Measurements from ENCODE around the gene LSM4. TPM values are rescaled to one million over a fixed set of nuclear protein-coding genes. Genes with fewer than 3 reads are reported as not detected.

The LSM4 gene
- total RNA-seq, 1 experiment from 2014 or later, result 713 TPM

DNA sequence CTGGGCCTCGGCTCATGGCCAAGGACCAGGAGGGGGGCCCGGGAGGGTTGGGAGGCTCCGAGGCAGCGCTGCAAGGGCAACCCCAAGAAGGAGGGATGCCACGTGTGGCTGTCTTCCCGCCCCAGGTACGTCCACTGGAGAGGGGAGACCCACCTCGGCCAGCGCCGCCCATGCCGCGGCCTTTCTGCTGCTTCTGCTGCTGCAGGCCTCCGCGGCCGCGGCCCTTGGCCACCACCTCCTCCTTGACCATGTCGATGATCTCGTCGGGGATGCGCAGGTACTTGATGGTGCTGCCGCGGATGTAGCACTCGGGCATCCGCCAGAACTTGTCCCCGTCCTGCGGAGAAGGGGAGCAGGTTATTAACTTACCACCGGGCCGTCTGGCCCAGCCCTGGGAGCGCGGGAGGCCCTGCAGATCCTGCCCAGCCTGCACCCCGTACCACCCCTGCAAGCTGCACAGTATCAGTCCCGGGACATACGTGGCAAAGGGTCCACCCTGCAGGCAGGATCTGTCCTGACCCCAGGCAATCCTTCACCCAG is 13.3 kb downstream of the LSM4 start:
- Histone ChIP-seq H3K9me3 (ENCODE audit: low read length) (no peaks in the 10 kb centered on the region), H2AFZ (ENCODE audit: low read length) (no peak overlapping the region), H3K4me1 (ENCODE audit: insufficient read depth, low read length) (0 out of 2 replicates have a peak, but pooled peaks cover 5% of the 10 kb centered on the region), H3K4me2 (ENCODE audit: low read length) (no peak overlapping the region), H3K79me2 (ENCODE audit: low read length) (no peaks in the 10 kb centered on the region), H3K27me3 (ENCODE audit: low read length) (no peaks in the 10 kb centered on the region), H4K20me1 (ENCODE audit: low read length) (no peaks in the 10 kb centered on the region), H3K36me3 (ENCODE audit: low read depth, low read length) (peaks cover 3% of the 10 kb centered on the region), H3K9me2 (replicated peaks; ENCODE audit: low read length) (no peaks in the 10 kb centered on the region), H3K27ac (ENCODE audit: low read length) (no peak overlapping the region), H3K9ac (ENCODE audit: low read length) (no peak overlapping the region), H3F3A (ENCODE audit: low read length, unreplicated experiment) (no peaks in the 10 kb centered on the region), H3K4me3 (ENCODE audit: low read length) (no peak overlapping the region)
- ChIA-PET POLR2A (ENCODE audit: unreplicated experiment) (no interaction called here), CTCF (interaction anchor here (0.6 kb wide), 1 partner anchor 14 kb away, joined by 4 read pairs; the partner anchor contains the start of gene LSM4)
- DNase-seq, result no peak
- ATAC-seq, result no peak
- BruUV-seq (replicated peaks), result no TSS peak
- intact Hi-C loops (cut with micrococcal nuclease), result no loop called here
- TF ChIP-seq EZH2phosphoT487 (IDR thresholded peaks at IDR 0.05; ENCODE audit: borderline replicate concordance, low read length), result no peak
- TF ChIP-seq, protein P1, sequence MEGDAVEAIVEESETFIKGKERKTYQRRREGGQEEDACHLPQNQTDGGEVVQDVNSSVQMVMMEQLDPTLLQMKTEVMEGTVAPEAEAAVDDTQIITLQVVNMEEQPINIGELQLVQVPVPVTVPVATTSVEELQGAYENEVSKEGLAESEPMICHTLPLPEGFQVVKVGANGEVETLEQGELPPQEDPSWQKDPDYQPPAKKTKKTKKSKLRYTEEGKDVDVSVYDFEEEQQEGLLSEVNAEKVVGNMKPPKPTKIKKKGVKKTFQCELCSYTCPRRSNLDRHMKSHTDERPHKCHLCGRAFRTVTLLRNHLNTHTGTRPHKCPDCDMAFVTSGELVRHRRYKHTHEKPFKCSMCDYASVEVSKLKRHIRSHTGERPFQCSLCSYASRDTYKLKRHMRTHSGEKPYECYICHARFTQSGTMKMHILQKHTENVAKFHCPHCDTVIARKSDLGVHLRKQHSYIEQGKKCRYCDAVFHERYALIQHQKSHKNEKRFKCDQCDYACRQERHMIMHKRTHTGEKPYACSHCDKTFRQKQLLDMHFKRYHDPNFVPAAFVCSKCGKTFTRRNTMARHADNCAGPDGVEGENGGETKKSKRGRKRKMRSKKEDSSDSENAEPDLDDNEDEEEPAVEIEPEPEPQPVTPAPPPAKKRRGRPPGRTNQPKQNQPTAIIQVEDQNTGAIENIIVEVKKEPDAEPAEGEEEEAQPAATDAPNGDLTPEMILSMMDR (conservative IDR thresholded peaks at IDR 0.05; ENCODE audit: low read depth, low read length), result no peak
- TF ChIP-seq EZH2 (IDR thresholded peaks at IDR 0.05; ENCODE audit: low read length, unreplicated experiment), result no peak

DNA sequence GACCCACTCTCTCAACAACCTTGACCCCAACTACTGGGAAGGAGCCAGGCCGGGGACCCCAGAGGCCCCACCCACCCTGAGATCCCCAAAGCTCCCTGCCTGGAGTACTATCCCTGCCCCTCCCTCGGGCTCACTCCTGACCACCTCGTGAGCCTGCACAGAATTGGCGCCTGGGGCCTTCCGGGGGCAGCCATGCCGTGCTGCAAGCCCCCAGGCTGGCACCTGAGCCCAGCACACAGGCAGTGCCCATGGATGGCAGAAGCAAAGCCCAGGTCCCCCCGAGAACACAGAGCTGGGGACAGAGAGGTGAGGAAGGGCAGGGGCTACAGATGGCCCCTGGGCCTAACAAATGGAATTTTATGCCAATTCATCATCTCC is 13.9 kb downstream of the LSM4 start:
- peaks cover 3% of the 10 kb centered on the region for H3K36me3 ChIP-seq (ENCODE audit: low read depth, low read length)
- TF ChIP-seq, protein P1 (conservative IDR thresholded peaks at IDR 0.05; ENCODE audit: low read depth, low read length), result no peak
- TF ChIP-seq EZH2 (IDR thresholded peaks at IDR 0.05; ENCODE audit: low read length, unreplicated experiment) (no peak), EZH2phosphoT487 (IDR thresholded peaks at IDR 0.05; ENCODE audit: borderline replicate concordance, low read length) (no peak)
- H3K27ac ChIP-seq (ENCODE audit: low read length), result no peak overlapping the region
- BruUV-seq (replicated peaks), result no TSS peak
- DNase-seq (no peak), ATAC-seq (no peak)
- H3K9me2 ChIP-seq (replicated peaks; ENCODE audit: low read length), result no peaks in the 10 kb centered on the region
- no peak overlapping the region for H3K4me3 ChIP-seq (ENCODE audit: low read length)
- ChIA-PET POLR2A (ENCODE audit: unreplicated experiment) (no interaction called here), CTCF (no interaction called here)
- no peak overlapping the region for H3K9ac ChIP-seq (ENCODE audit: low read length)
- H3K4me1 ChIP-seq (ENCODE audit: insufficient read depth, low read length), result 0 out of 2 replicates have a peak, but pooled peaks cover 11% of the 10 kb centered on the region
- H3K4me2 ChIP-seq (ENCODE audit: low read length), result no peak overlapping the region
- H2AFZ ChIP-seq (ENCODE audit: low read length), result no peak overlapping the region
- no peaks in the 10 kb centered on the region for H3K9me3 ChIP-seq (ENCODE audit: low read length)
- no peaks in the 10 kb centered on the region for H3F3A ChIP-seq (ENCODE audit: low read length, unreplicated experiment)
- H3K79me2 ChIP-seq (ENCODE audit: low read length), result no peaks in the 10 kb centered on the region
- no peaks in the 10 kb centered on the region for H4K20me1 ChIP-seq (ENCODE audit: low read length)
- H3K27me3 ChIP-seq (ENCODE audit: low read length), result no peaks in the 10 kb centered on the region
- intact Hi-C loops (cut with micrococcal nuclease), result no loop called here

DNA sequence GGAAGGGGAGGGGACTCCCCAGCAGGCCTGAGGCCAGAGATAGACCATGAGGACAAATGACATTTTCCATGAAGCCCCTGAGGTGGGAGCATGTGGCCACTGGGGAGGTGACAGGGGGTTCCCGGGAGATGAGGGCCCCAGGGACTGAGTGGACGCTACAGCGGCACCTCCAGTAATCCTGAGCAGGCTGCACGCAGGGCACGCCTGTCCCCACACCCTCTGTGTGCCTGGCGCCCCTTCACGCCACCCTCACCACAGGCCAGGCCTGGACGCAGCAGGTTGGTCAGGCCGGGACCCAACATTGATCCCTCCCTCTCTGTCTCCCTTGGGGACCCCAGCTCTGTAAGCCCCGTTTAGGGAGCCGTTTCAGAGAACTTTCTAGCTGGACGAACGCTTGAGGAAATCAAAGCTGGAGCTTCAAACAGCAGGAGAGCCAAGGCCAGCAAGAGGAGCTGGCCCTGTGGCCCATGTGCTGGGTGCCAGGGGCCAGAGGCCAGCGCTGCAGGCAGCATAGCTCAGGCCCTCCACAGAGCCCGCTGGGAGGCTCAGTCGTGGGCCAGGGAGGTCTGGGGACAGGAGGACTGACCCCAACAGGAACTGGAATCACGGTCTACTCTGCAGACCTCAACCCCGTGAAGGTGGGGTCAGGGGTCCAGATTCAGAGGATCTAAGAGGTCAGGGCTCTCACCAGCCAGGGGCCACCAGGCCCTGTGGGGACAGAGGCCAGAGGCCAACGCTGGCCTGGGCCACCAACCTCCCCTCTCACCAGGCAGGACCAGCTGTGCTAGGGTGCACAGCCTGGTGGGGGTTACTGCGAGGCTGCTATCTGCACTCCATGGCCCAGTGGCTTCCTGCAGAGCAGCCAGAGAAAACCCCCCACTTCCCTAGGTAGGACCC is 14.6 kb downstream of the LSM4 start:
- CTCF ChIA-PET, result no interaction called here
- H3K27ac ChIP-seq (ENCODE audit: low read length), result no peak overlapping the region
- H3K4me1 ChIP-seq (ENCODE audit: insufficient read depth, low read length), result 0 out of 2 replicates have a peak, but pooled peaks cover 11% of the 10 kb centered on the region

More for the DNA sequence above, 14.6 kb downstream of the LSM4 start:
- ATAC-seq (no peak), DNase-seq (no peak)
- Histone ChIP-seq H3K9ac (ENCODE audit: low read length) (no peak overlapping the region), H2AFZ (ENCODE audit: low read length) (no peak overlapping the region), H3K4me2 (ENCODE audit: low read length) (no peak overlapping the region), H4K20me1 (ENCODE audit: low read length) (no peaks in the 10 kb centered on the region), H3K79me2 (ENCODE audit: low read length) (no peaks in the 10 kb centered on the region), H3K4me3 (ENCODE audit: low read length) (no peak overlapping the region), H3K9me3 (ENCODE audit: low read length) (no peaks in the 10 kb centered on the region), H3K27me3 (ENCODE audit: low read length) (no peaks in the 10 kb centered on the region), H3F3A (ENCODE audit: low read length, unreplicated experiment) (no peaks in the 10 kb centered on the region), H3K36me3 (ENCODE audit: low read depth, low read length) (peaks cover 3% of the 10 kb centered on the region), H3K9me2 (replicated peaks; ENCODE audit: low read length) (no peaks in the 10 kb centered on the region)
- no TSS peak for BruUV-seq (replicated peaks)
- intact Hi-C loops (cut with micrococcal nuclease), result no loop called here
- TF ChIP-seq, protein P1 (conservative IDR thresholded peaks at IDR 0.05; ENCODE audit: low read depth, low read length), result no peak
- TF ChIP-seq EZH2 (IDR thresholded peaks at IDR 0.05; ENCODE audit: low read length, unreplicated experiment), result no peak
- no peak for TF ChIP-seq EZH2phosphoT487 (IDR thresholded peaks at IDR 0.05; ENCODE audit: borderline replicate concordance, low read length)
- POLR2A ChIA-PET (ENCODE audit: unreplicated experiment), result no interaction called here

Measured in PC-3 (cell line).